22Rv1 (cell line): Measurements from ENCODE around the gene AZGP1.

Source experiments
- CTCF ChIP-seq: fragments of 450-650 bp; IDR thresholded peaks from 2 replicates; pipeline ENCODE4 v1.5.1; 2017; ENCODE audit warnings: mild to moderate bottlenecking
- ZFX ChIP-seq: fragments of 450-650 bp; IDR thresholded peaks from 2 replicates; pipeline ENCODE4 v1.6.1; 2017; ENCODE audit warnings: antibody characterized with exemption, borderline replicate concordance

GRCh38 chr7:99974681-99975080, 1.1 kb downstream of the AZGP1 start:
- no peak for TF ChIP-seq CTCF
- TF ChIP-seq ZFX = no peak
